Stimulated activated CD4-positive, alpha-beta T cell treated with anti-CD3 and anti-CD28 coated beads, TNF-alpha, amount 100 ng/mL, for 48 hours (primary cell): ENCODE measurements around the gene ADCYAP1R1.

ENCODE experiments used
- DNase-seq, 3 donors: peaks; one replicate each; pipeline ENCODE4 v3.0.0-alpha.2; 2020; ENCODE audit warnings: low read depth in 3 of 3

Gene ADCYAP1R1

DNA sequence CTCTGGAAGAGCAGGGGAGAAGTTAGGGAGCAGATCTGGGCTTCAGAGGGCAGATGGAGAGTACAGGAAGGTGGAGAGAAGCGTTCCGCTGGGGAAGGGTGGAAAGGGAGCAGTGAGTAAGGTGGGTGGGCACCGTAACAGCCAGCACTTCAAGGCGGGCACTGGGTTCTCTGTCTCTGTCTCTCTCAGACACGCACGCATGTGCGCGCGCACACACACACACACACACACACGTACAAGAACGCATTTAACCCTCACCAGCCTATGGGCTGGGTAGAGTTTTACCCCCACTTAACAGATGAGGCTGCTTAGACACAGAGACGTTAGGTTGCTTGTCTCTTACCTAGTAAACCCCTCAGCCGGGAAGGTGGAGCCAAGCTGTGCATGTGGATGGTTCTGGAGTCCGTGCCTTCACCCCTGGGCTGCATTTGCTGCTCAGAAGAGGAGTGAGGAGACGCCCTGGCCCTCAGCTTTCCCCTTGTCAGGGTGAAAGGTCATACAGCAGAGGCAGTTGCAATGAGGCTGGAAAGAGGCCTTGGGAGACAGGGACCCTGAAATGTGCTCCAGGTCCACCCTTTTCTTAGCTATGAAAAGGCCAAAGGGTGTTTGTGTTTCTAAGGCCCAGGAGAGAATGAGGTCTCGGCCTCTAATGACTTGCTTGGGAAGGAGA, 16.0 kb downstream of the ADCYAP1R1 start:
- DNase-seq = no peak

DNA sequence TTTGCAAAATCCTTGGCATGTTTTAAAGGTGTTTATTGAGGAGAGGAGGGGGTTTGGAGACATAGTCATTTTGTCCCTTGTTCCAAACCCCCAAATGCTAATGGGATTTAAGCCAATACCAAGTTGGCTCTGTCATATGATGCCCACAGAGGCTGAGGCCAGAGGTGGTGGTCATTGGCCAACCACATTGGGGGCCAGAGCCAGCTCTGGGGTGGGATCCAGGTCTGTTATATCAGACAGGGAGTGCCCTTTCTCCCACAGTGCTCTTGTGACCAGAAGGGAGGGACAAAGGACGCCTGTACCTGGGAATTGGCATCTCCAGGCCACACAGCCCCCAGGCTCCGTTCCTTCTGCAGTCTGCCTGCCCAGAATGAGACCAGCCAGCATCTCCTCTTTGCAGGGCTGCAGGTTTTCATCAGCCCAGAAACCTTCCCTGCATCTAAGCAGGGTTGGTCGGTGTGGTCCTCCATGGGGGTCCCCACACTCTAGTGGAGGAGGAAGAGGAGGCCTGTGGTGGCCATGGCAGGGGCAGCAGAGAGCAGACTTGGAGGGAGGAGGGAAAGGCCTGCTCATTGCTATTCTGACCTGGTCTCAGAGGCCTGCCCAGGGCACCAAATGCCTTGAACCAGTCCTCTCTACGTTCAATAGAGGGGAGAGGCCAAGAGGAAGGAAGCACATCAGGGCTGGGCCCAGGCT, 17.9 kb downstream of the ADCYAP1R1 start:
- DNase-seq = no peak

DNA sequence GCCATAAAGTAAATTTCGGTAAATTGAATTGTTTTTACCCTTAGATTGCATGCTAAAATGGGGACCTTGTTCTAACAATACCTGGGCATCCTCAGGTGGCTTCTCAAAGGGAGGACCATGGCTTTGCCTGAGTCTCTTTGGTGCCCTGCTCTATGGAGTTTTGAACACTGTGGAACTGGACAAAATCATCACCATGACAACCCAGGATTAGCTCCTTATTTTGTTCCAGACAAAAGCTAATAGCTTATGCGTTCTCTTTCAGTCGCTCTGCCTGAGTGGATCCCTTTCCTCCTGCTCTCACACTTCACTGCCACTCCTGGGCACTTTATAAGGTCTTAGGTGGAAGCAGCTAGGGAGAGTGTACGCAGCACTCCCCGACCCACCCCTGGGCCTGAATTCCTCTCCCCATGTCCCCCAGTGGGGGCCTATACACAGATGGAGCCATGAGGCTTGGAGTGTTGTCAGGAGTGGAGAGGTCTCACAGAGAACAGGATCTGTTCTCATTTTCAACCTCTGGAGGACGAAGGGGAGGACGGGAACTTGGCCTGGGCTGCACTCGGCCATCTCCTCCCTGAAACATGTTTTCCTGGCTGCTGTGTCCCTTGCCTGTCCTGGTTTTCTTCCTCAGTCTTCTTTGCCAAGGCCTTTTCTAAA, 19.0 kb downstream of the ADCYAP1R1 start:
- DNase-seq = no peak

DNA sequence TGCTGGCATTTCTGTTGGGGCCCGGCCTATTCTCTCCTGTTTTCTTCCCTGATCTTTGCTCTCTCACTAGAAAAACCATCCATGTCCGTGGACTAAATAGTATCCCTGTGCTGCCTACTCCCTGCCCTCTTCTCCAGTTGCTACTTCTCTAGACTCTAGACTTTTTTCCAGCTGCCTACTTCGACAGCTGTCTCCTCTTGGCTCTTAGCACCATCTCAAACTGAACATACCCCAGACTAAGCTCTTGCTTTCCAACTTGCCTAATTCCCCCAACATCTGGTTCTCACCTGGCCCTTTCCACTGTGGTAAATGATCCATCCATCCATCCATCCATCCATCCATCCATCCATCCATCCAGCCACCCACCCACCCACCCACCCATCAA, 19.5 kb downstream of the ADCYAP1R1 start:
- DNase-seq = no peak

DNA sequence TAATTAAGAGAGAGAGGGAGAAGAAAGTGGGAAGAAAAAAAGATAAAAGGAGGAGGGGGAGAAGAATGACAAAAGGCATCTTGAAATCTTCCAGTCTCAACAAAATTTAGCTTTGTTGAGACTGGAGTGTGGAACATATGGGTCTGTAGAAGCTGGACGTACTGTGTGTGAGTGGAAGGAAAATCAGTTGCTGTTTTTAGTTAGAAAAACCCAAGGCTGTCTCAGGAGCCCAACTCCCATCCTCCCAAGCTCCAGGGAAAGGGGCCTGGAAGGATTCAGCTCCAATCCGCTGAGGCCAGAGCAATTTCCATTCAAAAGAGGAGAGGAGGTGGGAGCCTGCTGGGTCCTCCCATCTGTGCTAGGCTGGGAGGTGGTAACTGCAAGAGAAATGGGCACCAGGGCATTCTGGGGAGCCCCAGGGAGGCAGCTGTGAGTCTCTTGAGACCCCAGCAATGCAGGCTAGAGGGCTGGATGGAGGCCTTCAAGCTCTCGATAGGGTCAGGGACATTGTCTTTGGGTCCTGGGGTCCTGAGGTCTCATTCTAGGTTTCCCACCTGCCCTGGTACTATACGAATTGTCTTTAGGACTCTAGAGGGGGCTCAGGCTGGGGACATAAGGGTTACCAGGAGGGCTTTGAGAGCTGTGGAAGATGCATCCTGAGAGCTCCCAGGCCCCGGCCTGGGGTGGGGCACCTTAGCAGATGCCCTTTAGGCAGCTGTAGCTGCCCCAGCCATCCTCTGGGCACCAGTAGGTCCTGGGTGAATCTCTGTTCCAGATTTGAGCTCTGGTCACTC, 21.4 kb downstream of the ADCYAP1R1 start:
- no peak for DNase-seq

DNA sequence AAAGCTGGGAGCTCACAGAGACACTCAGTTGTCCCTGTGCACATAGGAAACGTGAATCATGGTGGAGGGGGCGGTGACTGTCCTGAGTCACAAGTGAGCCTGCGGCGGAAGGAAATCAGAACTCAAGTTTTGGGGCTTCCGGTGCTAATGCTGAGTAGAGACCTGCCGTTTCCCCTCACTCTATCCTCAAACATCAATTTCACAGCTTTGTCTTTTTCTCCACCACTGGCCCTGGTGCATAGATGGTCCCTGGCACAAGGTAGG, 21.9 kb downstream of the ADCYAP1R1 start:
- no peak for DNase-seq

DNA sequence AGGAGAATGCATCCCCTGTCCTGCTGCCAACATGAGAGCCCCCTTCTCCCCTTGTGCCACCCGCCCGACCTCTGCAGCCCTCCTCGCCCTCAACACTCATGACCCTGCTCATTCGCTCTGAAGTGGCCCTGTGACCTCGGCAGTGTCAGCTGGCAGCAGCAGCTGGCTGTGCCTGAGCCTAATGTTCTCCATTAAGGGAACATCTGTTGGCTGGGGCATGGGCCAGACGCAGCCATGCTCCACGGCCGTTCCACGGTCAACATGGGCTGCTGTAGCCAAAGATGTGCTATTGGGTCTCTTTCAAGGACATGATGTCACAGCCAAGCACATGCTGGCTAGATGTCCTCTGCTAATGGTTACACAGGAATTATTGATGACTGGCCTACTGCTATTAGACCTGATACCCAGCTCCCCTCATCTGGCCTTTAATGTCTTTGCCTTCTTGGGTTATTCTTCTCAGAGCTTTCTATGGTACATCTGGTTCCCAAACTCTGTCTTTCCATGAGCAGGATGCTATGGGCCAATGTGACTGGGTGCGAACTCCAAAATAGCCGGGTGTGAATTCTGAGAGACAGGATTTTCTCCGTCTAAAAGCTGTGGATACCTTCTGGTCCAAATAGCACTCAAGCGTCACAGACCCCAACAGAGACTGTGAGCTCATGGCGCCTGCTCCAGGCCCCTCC, 22.4 kb downstream of the ADCYAP1R1 start:
- no peak for DNase-seq

DNA sequence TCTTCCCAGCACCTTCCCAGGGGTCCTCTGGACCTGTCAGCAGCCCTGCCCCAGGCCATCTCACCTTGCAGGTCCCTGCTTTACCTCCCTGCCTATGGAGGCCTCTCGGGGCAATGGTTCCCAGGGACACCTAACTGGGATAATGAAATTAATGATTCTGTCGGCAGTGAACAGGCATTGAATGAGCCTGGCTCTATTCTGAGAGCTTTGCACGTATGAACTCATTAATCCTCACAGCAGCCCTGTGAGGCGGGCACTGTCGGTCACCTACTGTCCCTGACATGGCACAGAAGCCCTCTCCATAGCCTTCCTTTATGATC, 22.9 kb downstream of the ADCYAP1R1 start:
- no peak for DNase-seq

DNA sequence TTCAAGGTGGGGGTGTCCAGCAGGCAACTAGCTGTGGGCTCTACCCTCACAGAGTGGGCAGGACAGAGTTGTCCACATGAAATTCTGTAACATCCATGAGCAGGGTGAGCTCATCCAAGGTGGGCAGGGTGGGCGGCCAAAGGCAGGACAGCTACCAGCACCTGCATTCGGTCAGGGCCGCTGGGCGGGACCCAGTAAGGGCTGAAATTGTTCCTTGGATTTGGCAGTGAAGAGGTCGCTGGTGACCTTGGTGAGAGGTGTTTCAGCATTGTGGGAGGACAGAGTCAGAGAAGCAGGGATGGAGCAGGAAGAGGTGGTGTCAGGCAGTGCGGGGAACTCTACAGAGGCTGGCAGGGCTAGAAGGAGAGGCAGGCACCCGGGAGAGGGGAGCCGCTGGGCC, 23.9 kb downstream of the ADCYAP1R1 start:
- DNase-seq = no peak

DNA sequence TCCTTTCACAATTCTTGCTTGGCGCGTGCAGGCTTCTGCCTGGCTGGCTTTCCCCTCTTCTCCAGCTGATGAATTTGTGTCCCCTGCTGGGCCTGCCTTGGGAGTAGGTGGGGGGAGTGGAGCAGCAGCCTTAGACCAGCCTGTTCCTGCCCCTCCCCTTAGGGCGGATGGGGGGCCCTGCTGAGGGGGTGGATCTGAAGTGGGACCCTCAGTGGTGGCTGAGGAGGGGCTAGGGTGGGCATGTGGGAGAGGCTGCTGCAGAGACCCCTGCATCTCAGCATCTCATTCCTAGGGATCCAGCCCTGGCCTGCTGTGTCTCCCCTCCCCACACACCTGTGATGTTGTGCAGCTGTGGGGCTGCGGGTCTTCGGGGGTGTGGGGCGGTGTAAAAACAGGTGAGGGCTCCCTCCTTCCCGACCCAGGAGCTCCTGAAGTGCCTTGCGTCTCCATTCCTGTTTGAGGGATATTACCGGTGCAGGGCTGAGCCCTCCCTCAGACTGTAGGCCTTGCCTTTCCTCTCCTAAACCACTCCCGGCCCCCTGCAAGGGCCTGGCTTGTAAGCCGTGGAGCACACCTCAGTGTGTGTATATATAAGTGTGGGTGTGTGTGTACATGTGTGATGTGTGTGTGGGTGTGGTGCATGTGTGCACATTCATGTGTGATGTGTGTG, 24.7 kb downstream of the ADCYAP1R1 start:
- DNase-seq = no peak

DNA sequence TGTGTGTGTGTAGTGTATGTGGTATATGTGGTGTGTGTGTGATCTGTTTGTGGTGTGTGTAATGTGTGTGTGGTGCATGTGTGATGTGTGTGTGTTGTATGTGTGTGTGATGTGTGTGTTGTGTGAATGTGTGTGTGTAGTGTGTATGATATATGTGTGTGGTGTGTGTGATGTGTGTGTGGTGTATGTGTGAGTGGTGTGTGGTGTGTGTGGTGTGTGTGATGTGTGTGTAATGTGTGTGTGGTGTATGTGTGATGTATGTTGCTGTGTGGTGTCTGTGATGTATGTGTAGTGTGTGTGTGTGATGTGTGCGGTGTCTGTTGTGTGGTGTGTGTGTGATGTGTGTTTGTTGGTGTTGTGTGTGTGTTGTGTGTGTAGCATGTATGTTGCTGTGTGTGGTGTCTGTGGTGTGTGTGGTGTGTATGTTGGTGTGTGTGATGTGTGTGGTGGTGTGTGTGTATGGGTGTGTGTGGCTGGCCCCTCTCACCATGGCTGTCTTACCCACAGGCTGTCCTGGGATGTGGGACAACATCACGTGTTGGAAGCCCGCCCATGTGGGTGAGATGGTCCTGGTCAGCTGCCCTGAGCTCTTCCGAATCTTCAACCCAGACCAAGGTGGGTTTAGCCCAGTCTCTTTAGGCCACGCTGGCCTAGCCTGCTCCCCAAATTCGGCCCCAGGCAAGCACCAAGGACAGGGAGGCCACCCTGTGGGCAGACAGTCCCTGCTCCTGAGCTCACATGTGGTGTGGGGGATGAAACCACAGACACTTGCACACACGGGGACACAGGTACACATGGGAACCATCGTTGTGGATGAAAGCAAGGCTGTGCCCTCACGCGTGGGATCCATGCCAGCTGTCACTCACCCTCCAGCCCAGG, 25.6 kb downstream of the ADCYAP1R1 start:
- no peak for DNase-seq

DNA sequence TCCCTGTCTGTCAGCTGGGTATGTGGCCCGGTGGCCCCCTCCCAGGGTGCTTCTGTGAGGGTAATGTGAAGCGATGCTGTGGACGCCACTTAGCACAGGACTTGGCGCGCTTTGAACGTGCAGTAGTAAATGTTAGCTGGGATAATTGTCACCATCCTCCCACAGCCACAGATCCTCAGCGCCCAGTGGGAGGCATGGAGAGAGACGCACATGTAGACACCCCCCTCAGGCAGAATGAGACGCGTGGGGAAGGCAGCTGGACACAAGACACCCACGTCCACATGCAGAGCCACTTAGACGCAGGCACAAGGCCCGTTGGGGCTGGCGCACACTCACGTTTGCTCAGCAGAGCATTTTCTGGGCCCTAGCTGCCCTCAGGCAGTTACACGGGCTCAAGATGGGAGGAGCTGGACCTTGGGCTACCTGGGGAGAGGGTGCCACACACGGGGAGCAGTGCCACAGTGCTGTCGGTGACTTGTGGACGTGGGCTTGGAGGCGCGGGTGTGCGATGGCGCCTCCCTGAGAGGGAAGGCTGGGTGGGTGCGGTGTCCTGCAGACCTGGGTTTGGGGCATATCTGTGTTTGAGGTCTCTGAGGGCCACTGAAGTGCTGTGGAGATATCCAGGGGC, 26.4 kb downstream of the ADCYAP1R1 start:
- DNase-seq = no peak

DNA sequence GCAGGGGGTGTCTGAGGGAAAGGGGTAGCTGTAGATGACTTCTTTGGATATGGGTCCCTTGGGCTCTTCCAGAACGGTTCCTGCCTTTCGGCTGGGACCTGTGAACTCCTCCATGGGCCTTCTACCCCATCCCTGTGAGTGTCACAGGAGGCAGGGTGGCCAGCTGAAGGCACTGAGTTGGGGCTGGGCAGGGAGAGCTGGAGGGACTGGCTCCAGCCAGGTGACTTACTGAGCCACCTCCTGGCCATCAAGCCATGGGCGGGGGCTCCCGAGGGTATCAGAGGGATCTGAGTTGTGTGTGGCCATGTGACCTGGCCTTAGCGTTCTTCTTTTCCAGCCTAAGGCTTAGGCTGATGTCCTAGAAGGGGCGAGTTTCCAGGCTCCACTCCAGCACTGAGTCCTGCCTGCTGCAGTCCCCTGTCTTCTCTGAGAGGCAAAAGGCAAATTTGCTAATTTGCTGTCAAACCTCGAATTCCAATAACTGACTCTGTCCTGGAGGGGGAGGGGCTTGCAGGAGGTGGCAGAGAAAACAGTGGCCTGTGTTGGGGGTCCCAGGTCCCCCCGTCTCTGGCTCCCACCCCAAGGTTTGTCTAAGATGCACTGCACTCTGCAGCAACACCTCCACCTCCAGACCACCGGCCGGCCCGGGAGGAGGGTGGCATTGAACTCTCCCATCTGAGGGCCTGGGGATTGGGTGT, 27.2 kb downstream of the ADCYAP1R1 start:
- no peak for DNase-seq

DNA sequence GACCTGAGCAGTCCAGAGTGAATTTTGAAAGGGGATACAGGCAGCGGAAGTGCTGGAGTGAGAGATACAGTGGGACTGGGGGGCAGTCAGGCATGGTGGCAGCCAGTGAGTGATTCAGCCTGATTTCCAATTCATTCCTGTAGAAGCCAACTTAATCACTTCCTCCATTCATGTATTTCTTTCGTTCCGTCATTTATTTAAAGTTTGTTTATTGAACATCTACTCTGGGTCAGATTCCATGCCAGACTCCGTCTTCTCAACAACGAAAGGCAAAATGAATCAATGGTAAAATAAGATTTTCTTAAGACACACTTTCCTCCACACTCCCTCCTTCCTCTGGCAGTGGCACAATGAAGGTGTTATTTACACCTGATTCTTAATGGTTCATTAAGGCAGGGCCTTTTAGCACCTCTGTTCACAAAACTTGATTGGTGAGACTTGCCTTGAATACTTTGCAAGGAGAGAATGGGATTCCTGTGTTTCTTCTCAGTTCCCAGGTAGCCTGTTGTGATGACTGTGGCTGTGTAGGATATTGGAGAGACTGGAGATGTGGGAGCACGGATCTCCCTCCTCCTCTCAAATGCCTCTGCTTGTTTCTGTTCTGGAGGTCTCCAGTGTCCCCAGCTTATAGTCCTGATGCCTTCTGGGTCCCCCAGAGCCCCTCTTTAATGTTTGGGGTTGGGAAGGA, 27.9 kb downstream of the ADCYAP1R1 start:
- DNase-seq = no peak

DNA sequence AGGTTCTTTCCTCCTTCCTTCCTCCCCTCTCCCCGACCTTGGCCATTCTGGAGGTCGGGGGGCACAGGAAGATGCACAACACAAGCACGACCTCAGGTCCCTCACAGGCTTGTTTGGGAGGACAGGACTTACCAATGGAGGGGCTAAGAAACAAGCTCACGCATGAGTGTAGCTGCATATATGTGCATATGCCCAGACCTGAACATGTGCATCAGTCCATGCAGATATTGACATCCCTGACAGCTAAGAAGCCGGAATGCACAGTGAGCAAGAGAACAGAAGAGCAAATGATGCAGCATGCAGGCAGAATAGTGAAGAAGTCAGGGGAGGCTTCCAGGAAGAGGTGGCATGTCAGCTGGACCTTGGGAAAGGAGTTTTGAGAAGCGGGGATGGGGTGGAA, 28.7 kb downstream of the ADCYAP1R1 start:
- no peak for DNase-seq

DNA sequence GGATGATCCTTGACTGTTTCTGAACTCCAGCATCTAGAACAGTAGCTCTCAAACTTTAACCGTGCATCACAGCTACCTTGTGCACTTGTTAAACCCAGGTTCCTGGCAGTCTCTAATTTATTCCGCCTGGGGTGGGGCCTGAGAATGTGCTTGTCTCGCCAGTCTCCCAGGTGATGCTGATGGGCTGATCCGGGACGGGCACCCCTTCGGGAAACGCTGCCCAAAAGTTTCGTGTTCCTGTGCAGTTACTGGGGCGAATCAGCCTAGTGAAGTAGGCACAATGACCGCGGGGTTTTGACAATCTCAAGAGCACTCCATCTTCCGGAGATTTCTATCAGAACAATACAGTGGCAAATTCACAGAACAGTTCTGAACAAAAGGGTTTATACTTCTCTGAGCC, 29.9 kb downstream of the ADCYAP1R1 start:
- DNase-seq = no peak

DNA sequence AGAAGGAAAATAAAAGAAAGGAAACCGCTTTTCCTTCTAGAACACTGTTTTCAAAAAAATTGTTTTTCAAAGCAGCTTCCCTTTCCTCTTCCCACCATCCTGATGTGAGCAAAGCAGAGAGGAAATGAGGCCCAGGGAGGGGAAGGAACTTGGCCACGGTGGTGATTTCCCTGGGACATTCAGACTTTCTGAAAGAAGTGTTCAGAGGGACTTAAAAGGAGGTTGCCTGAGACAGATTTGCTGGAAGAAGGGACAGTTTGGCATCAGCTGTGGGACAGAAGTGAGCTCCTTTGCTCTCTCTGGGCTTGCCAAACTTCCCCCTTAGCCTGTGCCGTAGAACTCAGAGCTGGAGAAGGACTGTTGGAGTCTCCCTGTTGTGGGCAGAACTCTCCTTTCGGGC, 30.3 kb downstream of the ADCYAP1R1 start:
- no peak for DNase-seq

DNA sequence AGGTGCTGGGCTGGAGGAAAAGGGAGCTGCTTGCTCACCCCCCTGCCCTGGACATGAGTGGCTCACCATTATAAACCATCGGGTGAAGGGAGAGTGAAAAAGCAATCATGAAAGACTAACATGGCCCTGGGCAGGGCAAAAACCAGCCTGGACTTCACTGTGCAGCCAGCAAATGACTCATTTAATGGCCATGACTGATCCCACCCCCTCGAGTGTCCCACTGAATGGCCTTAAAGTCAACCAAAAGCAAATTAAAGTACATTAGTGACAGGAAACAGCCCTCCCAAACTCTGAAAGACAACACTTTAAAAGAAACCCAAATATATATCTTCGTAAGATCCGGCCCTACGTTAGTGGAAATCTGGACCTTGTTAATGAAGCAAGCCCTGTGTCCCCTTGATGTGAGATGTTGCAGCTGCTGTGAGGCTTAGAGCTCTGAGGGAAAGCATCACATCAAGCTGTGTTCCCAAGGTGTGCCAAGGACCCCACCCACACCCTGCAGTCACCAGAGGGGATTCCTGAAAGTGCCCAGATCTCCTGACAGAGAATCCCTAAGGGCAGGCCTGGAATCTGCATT, 31.2 kb downstream of the ADCYAP1R1 start:
- no peak for DNase-seq

DNA sequence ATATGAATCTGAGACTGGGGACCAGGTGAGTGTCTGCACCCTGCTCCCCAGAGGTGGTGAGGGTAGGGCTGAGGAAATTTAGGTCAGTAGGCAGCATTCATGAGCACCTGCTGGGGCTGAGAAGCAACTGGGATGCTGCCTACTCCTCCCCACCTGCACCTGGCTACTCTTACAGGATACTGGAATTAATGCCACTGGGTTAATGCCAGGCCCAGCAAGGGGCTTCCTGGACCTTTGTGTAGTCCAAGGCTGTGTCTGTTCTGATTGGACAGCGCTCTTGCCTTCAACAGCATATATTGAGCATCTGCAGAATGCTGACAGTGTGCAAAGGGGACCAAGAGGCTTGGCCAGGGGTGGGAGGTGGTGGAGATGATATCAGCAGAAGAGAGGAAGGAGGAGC, 32.1 kb downstream of the ADCYAP1R1 start:
- DNase-seq = no peak
